IPS-20b (cell line): ENCODE data around the gene PRICKLE4.

Experiments used
- H3K27ac ChIP-seq: one replicate; pipeline ENCODE4 v1.5.1; 2013; ENCODE audit warnings: low read length
- H3K27me3 ChIP-seq: 2 replicates; pipeline ENCODE4 v1.6.1; 2013; ENCODE audit warnings: mild to moderate bottlenecking, low read length, inconsistent platforms; ENCODE audit not compliant: insufficient read depth
- H3K36me3 ChIP-seq: 2 replicates; pipeline ENCODE4 v1.6.1; 2013; ENCODE audit warnings: low read depth, mild to moderate bottlenecking, inconsistent platforms, low read length, moderate library complexity; ENCODE audit not compliant: insufficient read depth
- H3K4me1 ChIP-seq: 2 replicates; pipeline ENCODE4 v1.6.1; 2013; ENCODE audit warnings: mild to moderate bottlenecking, control low read depth, inconsistent platforms, low read length, moderate library complexity; ENCODE audit not compliant: insufficient read depth
- H3K4me3 ChIP-seq: 2 replicates; pipeline ENCODE4 v1.5.1; 2013; ENCODE audit warnings: mild to moderate bottlenecking, low read length, inconsistent platforms
- H3K9ac ChIP-seq: 2 replicates; pipeline ENCODE4 v1.6.1; 2013; ENCODE audit warnings: low read depth, mild to moderate bottlenecking, inconsistent platforms, low read length, moderate library complexity
- H3K9me3 ChIP-seq: 2 replicates; pipeline ENCODE4 v1.6.1; 2013; ENCODE audit warnings: mild to moderate bottlenecking, low read depth, low read length, inconsistent platforms; ENCODE audit not compliant: insufficient read depth

Gene PRICKLE4

GRCh38 chr6:41815587-41815986 is 35.0 kb downstream of the PRICKLE4 start:
- Histone ChIP-seq H3K36me3 (no peaks in the 10 kb centered on the region), H3K27ac (no peak overlapping the region), H3K4me3 (no peak overlapping the region), H3K9me3 (no peaks in the 10 kb centered on the region), H3K9ac (no peak overlapping the region), H3K27me3 (no peaks in the 10 kb centered on the region), H3K4me1 (no peaks in the 10 kb centered on the region)

GRCh38 chr6:41818271-41819054 is 37.9 kb downstream of the PRICKLE4 start:
- H3K27ac ChIP-seq: no peak overlapping the region
- H3K27me3 ChIP-seq: no peaks in the 10 kb centered on the region
- H3K9ac ChIP-seq: no peak overlapping the region
- H3K36me3 ChIP-seq: no peaks in the 10 kb centered on the region
- no peaks in the 10 kb centered on the region for H3K4me1 ChIP-seq
- no peaks in the 10 kb centered on the region for H3K9me3 ChIP-seq
- H3K4me3 ChIP-seq: no peak overlapping the region

- H3K27me3 ChIP-seq: no peaks in the 10 kb centered on the region
- no peaks in the 10 kb centered on the region for H3K36me3 ChIP-seq
- H3K4me1 ChIP-seq: no peaks in the 10 kb centered on the region
- no peak overlapping the region for H3K27ac ChIP-seq
- no peak overlapping the region for H3K9ac ChIP-seq
- H3K9me3 ChIP-seq: no peaks in the 10 kb centered on the region
- H3K4me3 ChIP-seq: no peak overlapping the region
Measured at GRCh38 chr6:41821266-41821665, 40.7 kb downstream of the PRICKLE4 start.

GRCh38 chr6:41822021-41822420 is 41.4 kb downstream of the PRICKLE4 start:
- no peak overlapping the region for H3K4me3 ChIP-seq
- no peak overlapping the region for H3K27ac ChIP-seq
- no peaks in the 10 kb centered on the region for H3K27me3 ChIP-seq
- H3K36me3 ChIP-seq: no peaks in the 10 kb centered on the region
- no peak overlapping the region for H3K9ac ChIP-seq
- H3K9me3 ChIP-seq: no peaks in the 10 kb centered on the region
- H3K4me1 ChIP-seq: no peaks in the 10 kb centered on the region

GRCh38 chr6:41823178-41823577 is 42.6 kb downstream of the PRICKLE4 start:
- Histone ChIP-seq H3K27me3 (no peaks in the 10 kb centered on the region), H3K4me1 (no peaks in the 10 kb centered on the region), H3K27ac (no peak overlapping the region), H3K9me3 (no peaks in the 10 kb centered on the region), H3K4me3 (no peak overlapping the region), H3K36me3 (no peaks in the 10 kb centered on the region), H3K9ac (no peak overlapping the region)

GRCh38 chr6:41824571-41825569 is 44.3 kb downstream of the PRICKLE4 start:
- Histone ChIP-seq H3K9me3 (no peaks in the 10 kb centered on the region), H3K4me1 (no peaks in the 10 kb centered on the region), H3K27ac (no peak overlapping the region), H3K4me3 (no peak overlapping the region), H3K9ac (no peak overlapping the region), H3K36me3 (no peaks in the 10 kb centered on the region), H3K27me3 (no peaks in the 10 kb centered on the region)

GRCh38 chr6:41826343-41827022 is 45.9 kb downstream of the PRICKLE4 start:
- Histone ChIP-seq H3K36me3 (no peaks in the 10 kb centered on the region), H3K4me3 (no peak overlapping the region), H3K4me1 (no peaks in the 10 kb centered on the region), H3K9me3 (no peaks in the 10 kb centered on the region), H3K9ac (no peak overlapping the region), H3K27ac (no peak overlapping the region), H3K27me3 (no peaks in the 10 kb centered on the region)

- no peak overlapping the region for H3K9ac ChIP-seq
- no peak overlapping the region for H3K4me3 ChIP-seq
- no peaks in the 10 kb centered on the region for H3K4me1 ChIP-seq
- H3K36me3 ChIP-seq: no peaks in the 10 kb centered on the region
- H3K27me3 ChIP-seq: no peaks in the 10 kb centered on the region
- no peak overlapping the region for H3K27ac ChIP-seq
- no peaks in the 10 kb centered on the region for H3K9me3 ChIP-seq
Measured at GRCh38 chr6:41832263-41832662, 51.7 kb downstream of the PRICKLE4 start.

GRCh38 chr6:41836022-41836659 is 55.6 kb downstream of the PRICKLE4 start:
- Histone ChIP-seq H3K4me1 (no peaks in the 10 kb centered on the region), H3K9ac (no peak overlapping the region), H3K27ac (no peak overlapping the region), H3K36me3 (no peaks in the 10 kb centered on the region), H3K4me3 (no peak overlapping the region), H3K9me3 (no peaks in the 10 kb centered on the region), H3K27me3 (no peaks in the 10 kb centered on the region)

GRCh38 chr6:41836660-41837052 is 56.1 kb downstream of the PRICKLE4 start:
- Histone ChIP-seq H3K36me3 (no peaks in the 10 kb centered on the region), H3K9ac (no peak overlapping the region), H3K9me3 (no peaks in the 10 kb centered on the region), H3K4me3 (no peak overlapping the region), H3K27me3 (no peaks in the 10 kb centered on the region), H3K27ac (no peak overlapping the region), H3K4me1 (no peaks in the 10 kb centered on the region)
